HepG2 (cell line): ENCODE measurements around the gene SMIM21. TPM values are rescaled to one million over a fixed set of nuclear protein-coding genes. Genes with fewer than 3 reads are reported as not detected.

Experiments used
- ATAC-seq: fragments of 200-7000 bp; cut with Tn5 transposase; 3 replicates; pipeline ENCODE4 v1.9.1; 2020; ENCODE audit warnings: mild to moderate bottlenecking, moderate library complexity
- BruUV-seq: library from RNA; stranded (reverse); fragments of 400-500 nt; replicated peaks from 2 replicates; lab custom pipeline; 2021; lab: Mats Ljungman, UMichigan
- CTCF ChIA-PET: fragments of 300-600 bp; formaldehyde crosslinking; extraction: SDS; loops from one replicate; lab custom pipeline; 2021; ENCODE audit warnings: low total read pairs, inconsistent platforms, low intra/inter-chr PET ratio; lab: Yijun Ruan, JAX
- POLR2A ChIA-PET: fragments of 350-600 bp; sonication (Branson Sonifier 250); formaldehyde crosslinking; loops from one replicate; lab custom pipeline; 2020; ENCODE audit warnings: antibody characterized with exemption, inconsistent platforms; lab: Yijun Ruan, JAX
- DNase-seq: peaks from one replicate; pipeline ENCODE4 v3.0.0-alpha.2; 2015; ENCODE audit warnings: low spot score
- FAIRE-seq: peaks from 3 replicates; lab custom pipeline; 2011; peaks lifted over from hg19 to GRCh38; lab: Jason Lieb, UNC
- H2AFZ ChIP-seq: one replicate; pipeline ENCODE4 v1.6.1; 2011; ENCODE audit warnings: low read length, inconsistent platforms
- H3K27ac ChIP-seq: fragments of 300-600 bp; 3 replicates; pipeline ENCODE4 v1.8.0; 2011; ENCODE audit warnings: mixed run types, mild to moderate bottlenecking, mixed read lengths, low read length, inconsistent platforms; ENCODE audit not compliant: insufficient read depth; ENCODE audit errors: extremely low read length
- H3K27me3 ChIP-seq, 2 experiments: fragments of 200-600 bp in 1 of 2; 2 replicates in 1 of 2; 3 replicates in 1 of 2; pipeline versions ENCODE4 v1.6.0 to v1.8.0; 2011; ENCODE audit warnings: low read length in 2 of 2, mild to moderate bottlenecking in 2 of 2, moderate library complexity in 2 of 2, inconsistent platforms in 1 of 2; ENCODE audit not compliant: insufficient read depth in 2 of 2, control insufficient read depth in 1 of 2
- H3K36me3 ChIP-seq, 2 experiments: fragments of 200-600 bp in 1 of 2; replicated peaks in 1 of 2; 2 replicates in 1 of 2; 3 replicates in 1 of 2; pipeline versions ENCODE4 v1.5.1 to v1.8.0; 2011; ENCODE audit warnings: low read length in 2 of 2, inconsistent platforms in 1 of 2; ENCODE audit not compliant: insufficient read depth in 2 of 2, control insufficient read depth in 1 of 2
- H3K4me1 ChIP-seq: 2 replicates; pipeline ENCODE4 v1.5.1; 2012; ENCODE audit warnings: low read length, inconsistent platforms; ENCODE audit not compliant: insufficient read depth
- H3K4me2 ChIP-seq: 2 replicates; pipeline ENCODE4 v1.6.0; 2011; ENCODE audit warnings: low read depth, low read length, inconsistent platforms
- H3K4me3 ChIP-seq, 3 experiments: fragments of 200-600 bp in 1 of 3; sonication (generic), shearing (Covaris generic) in 1 of 3; replicated peaks in 1 of 3; 2 replicates each; pipeline ENCODE4 v1.5.1; 2011 to 2016; ENCODE audit warnings: low read length in 3 of 3, inconsistent platforms in 2 of 3, low read depth in 2 of 3, mild to moderate bottlenecking in 2 of 3, control low read depth in 1 of 3, mixed read lengths in 1 of 3; ENCODE audit not compliant: insufficient read depth in 1 of 3
- H3K79me2 ChIP-seq: one replicate; pipeline ENCODE4 v1.6.1; 2011; ENCODE audit warnings: low read length, inconsistent platforms; ENCODE audit not compliant: insufficient read depth
- H3K9ac ChIP-seq: 2 replicates; pipeline ENCODE4 v1.6.0; 2011; ENCODE audit warnings: mild to moderate bottlenecking, low read depth, low read length, inconsistent platforms; ENCODE audit not compliant: insufficient read depth
- H3K9me3 ChIP-seq: 2 replicates; pipeline ENCODE4 v1.5.1; 2012; ENCODE audit warnings: mild to moderate bottlenecking, low read length
- H4K20me1 ChIP-seq: 2 replicates; pipeline ENCODE4 v1.6.0; 2011; ENCODE audit warnings: inconsistent platforms, mild to moderate bottlenecking, low read length, moderate library complexity; ENCODE audit not compliant: insufficient read depth
- AHR ChIP-seq: IDR thresholded peaks from 2 replicates; pipeline ENCODE4 v1.6.1; 2018; ENCODE audit warnings: missing genetic modification reagents, missing compliant biosample characterization
- CEBPB ChIP-seq: IDR thresholded peaks from 2 replicates; pipeline ENCODE4 v1.6.1; 2011; ENCODE audit warnings: low read depth, low read length, improper control_type of control experiment, borderline replicate concordance
- CREB1 ChIP-seq, 2 experiments: fragments of 450-650 bp in 1 of 2; IDR thresholded peaks; 2 replicates each; pipeline ENCODE4 v1.6.1; 2016 to 2017; ENCODE audit warnings: control low read depth in 1 of 2, mild to moderate bottlenecking in 1 of 2, missing compliant biosample characterization in 1 of 2, missing genetic modification characterization in 1 of 2
- ETV5 ChIP-seq: IDR thresholded peaks from 2 replicates; pipeline ENCODE4 v1.6.1; 2018; ENCODE audit warnings: missing biosample characterization, missing genetic modification reagents, inconsistent platforms, borderline replicate concordance
- FOSL2 ChIP-seq: sonication (generic); formaldehyde crosslinking; IDR thresholded peaks from 2 replicates; pipeline ENCODE4 v1.4.0; 2020; ENCODE audit warnings: missing genetic modification reagents
- FOXM1 ChIP-seq: sonication (generic); formaldehyde crosslinking; IDR thresholded peaks from 2 replicates; pipeline ENCODE4 v1.5.0; 2020; ENCODE audit warnings: missing genetic modification reagents
- TAF15 ChIP-seq: fragments of 200-400 bp; formaldehyde crosslinking; IDR thresholded peaks from one replicate; pipeline ENCODE4 v1.6.1; 2018; ENCODE audit warnings: mild to moderate bottlenecking, low read depth, low read length; ENCODE audit not compliant: poor library complexity, severe bottlenecking
- THRA ChIP-seq: sonication (generic); formaldehyde crosslinking; IDR thresholded peaks from 2 replicates; pipeline ENCODE4 v1.4.0; 2020; ENCODE audit warnings: missing genetic modification reagents, borderline replicate concordance
- ZNF460 ChIP-seq: sonication (generic); formaldehyde crosslinking; IDR thresholded peaks from 2 replicates; pipeline ENCODE4 v1.5.1; 2020; ENCODE audit warnings: missing genetic modification reagents, mild to moderate bottlenecking, borderline replicate concordance
- WGBS: methylation state at CpG from one replicate; pipeline ENCODE4 v1.1.6; 2017; ENCODE audit warnings: low lambda C conversion rate; 5-methylcytosine and 5-hydroxymethylcytosine counted together
- in situ Hi-C: cut with HindIII; loops from 2 replicates; pipeline ENCODE4 v1.10.0; 2017; ENCODE audit warnings: low pct_unique_long_range_greater_than_20kb; ENCODE audit not compliant: extremely low pct_ligation_motif_present
- intact Hi-C: fragments of 100-400 bp; cut with micrococcal nuclease; formaldehyde crosslinking; loops from one replicate; pipeline ENCODE4 v1.10.0; 2022; ENCODE audit not compliant: unreplicated experiment
- polyA plus RNA-seq, 8 experiments: library from polyadenylated mRNA; depleted of rRNA in 3 of 8; stranded (reverse) in 7 of 8; unstranded in 1 of 8; fragments of >200 nt; fragmentation: Illumina TruSeq in 4 of 8; extraction: Trizol in 4 of 8; gene quantifications; 2 replicates each; pipeline versions ENCODE4 v1.2.1 to v1.2.3, GENCODE V29; 2011 to 2016; ENCODE audit warnings: low read depth in 4 of 8, missing spikeins in 1 of 8, mixed read lengths in 1 of 8; ENCODE audit not compliant: insufficient read depth in 1 of 8
- total RNA-seq, 5 experiments: library from RNA; depleted of rRNA; stranded (reverse); fragments of >200 nt; fragmentation: Illumina TruSeq; extraction: Trizol; gene quantifications; 2 replicates each; pipeline ENCODE4 v1.2.3, GENCODE V29; 2016; ENCODE audit warnings: low read depth in 1 of 5
- TF ChIP-seq, protein P1 (sequence below): IDR thresholded peaks from 2 replicates; pipeline ENCODE4 v1.6.1; 2012; ENCODE audit warnings: inconsistent platforms

Gene SMIM21
- total and polyA plus RNA-seq, 2 of the 13 experiments (the other 11 are each of a cell fraction or from before 2014, with no cell fraction given) = not detected

GRCh38 chr18:75409806-75410205, 17.7 kb downstream of the SMIM21 start:
- no peaks in the 10 kb centered on the region for H3K9me3 ChIP-seq
- BruUV-seq = no TSS peak
- in situ Hi-C loops (no loop called here), intact Hi-C loops (no loop called here)
- FAIRE-seq (no peak), DNase-seq (no peak), ATAC-seq (no peak)
- TF ChIP-seq AHR (CRISPR knock-in tag) (no peak), THRA (CRISPR knock-in tag) (no peak), ETV5 (no peak)
- TF ChIP-seq, protein P1, sequence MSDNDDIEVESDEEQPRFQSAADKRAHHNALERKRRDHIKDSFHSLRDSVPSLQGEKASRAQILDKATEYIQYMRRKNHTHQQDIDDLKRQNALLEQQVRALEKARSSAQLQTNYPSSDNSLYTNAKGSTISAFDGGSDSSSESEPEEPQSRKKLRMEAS = no peak
- H3K9ac ChIP-seq = no peak overlapping the region
- H3K27ac ChIP-seq = no peak overlapping the region
- POLR2A ChIA-PET = no interaction called here
- WGBS = 22% methylated on average over 9 of the region's 9 CpGs
- H3K36me3 ChIP-seq = no peaks in the 10 kb centered on the region
- H3K27me3 ChIP-seq = peaks cover 0 to 4% of the 10 kb centered on the region in 2 experiments; a peak in 2 of 5 replicates
- no peaks in the 10 kb centered on the region for H3K79me2 ChIP-seq
- no peak overlapping the region for H3K4me3 ChIP-seq
- H2AFZ ChIP-seq = no peak overlapping the region
- H3K4me1 ChIP-seq = no peaks in the 10 kb centered on the region
- no peaks in the 10 kb centered on the region for H4K20me1 ChIP-seq
- CTCF ChIA-PET = no interaction called here
- no peak overlapping the region for H3K4me2 ChIP-seq

DNA sequence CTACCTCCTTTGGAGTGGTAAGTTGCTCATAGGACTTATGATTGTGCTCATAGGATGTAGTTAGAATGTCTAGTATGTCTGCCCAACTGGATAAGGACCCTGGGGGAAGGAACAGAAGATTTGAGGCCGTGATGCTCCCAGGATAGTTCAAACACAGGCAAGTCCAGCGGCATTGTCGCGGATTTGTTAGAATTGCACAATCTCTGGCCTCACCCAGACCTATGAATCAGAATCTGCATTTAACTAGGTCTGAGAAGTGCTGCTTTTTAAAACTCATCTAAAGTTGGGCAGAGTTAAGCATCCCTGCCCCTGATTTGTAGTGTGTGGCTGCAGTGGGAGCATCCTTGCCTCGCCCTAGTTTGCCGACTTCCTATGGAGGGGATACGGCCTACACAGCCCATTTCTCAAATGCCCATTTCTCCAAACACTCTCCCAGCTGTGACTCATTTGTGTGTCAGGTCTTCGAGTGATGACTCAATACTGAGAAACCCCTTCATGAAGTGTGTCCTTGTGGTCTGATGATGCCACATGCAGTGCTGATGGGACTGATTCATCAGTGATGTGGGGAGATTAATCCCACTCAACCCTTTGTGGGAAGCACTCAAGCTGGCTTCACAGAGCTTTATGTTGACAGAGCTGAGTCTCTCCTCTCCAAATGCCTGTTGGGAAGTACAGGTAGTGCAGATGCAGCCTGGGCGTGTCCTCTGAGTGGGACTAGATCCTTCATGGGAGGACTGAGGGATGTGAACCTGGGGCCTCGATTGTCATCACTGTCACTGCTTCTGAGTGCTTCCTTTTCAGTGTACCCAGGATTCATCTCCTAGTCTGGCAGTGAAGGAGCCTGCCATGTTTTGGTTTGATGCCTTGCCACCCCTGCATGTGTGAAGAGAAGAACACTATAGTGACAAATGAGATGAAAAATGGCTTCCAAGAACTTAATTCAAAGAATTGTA, 18.7 kb downstream of the SMIM21 start:
- POLR2A ChIA-PET = no interaction called here
- intact Hi-C loops (no loop called here), in situ Hi-C loops (no loop called here)
- TF ChIP-seq CREB1 (IDR thresholded peaks at IDR 0.05) = 0 out of 2 replicates have a peak, but pooled peaks have one; percentile 15
- TF ChIP-seq CREB1 (CRISPR knock-in tag; IDR thresholded peaks at IDR 0.05) = no peak
- TF ChIP-seq FOXM1 (CRISPR knock-in tag) = no peak
- peak; percentile 71 for TF ChIP-seq FOSL2
- no peak for TF ChIP-seq TAF15
- TF ChIP-seq CEBPB = peak; percentile 49; the same call in 1 of the 2 replicates
- no peak for TF ChIP-seq ZNF460 (CRISPR knock-in tag)
- no TSS peak for BruUV-seq
- no peak for FAIRE-seq
- Histone ChIP-seq H4K20me1 (no peaks in the 10 kb centered on the region), H3K27ac (no peak overlapping the region), H3K27me3 (peaks cover 0 to 4% of the 10 kb centered on the region in 2 experiments; a peak in 2 of 5 replicates), H3K4me1 (no peaks in the 10 kb centered on the region), H2AFZ (no peak overlapping the region), H3K4me3 (no peak overlapping the region), H3K79me2 (no peaks in the 10 kb centered on the region), H3K9me3 (no peaks in the 10 kb centered on the region), H3K9ac (no peak overlapping the region), H3K4me2 (no peak overlapping the region), H3K36me3 (no peaks in the 10 kb centered on the region)
- 22% methylated on average over 8 of the region's 10 CpGs for WGBS
- peak; percentile 32 for DNase-seq
- CTCF ChIA-PET = no interaction called here
- ATAC-seq = no peak
